Heart left ventricle (tissue), 16 donors: Measurements from ENCODE around the gene EDRF1. TPM values are rescaled to one million over a fixed set of nuclear protein-coding genes. Genes with fewer than 3 reads are reported as not detected.

Source experiments
- ATAC-seq, 4 donors: fragments of 200-7000 bp; cut with Tn5 transposase; one replicate each; pipeline ENCODE4 v1.9.1; 2020 to 2022; ENCODE audit warnings: moderate library complexity in 4 of 4, mild to moderate bottlenecking in 3 of 4, moderate number of reproducible peaks in 1 of 4
- DNase-seq, 5 donors: peaks; one replicate each; pipeline ENCODE4 v3.0.0-alpha.2; 2020
- H3K27ac ChIP-seq, 12 donors: fragments of 200-600 bp; sonication (generic) in 4 of 12; one replicate each; pipeline versions ENCODE4 v1.5.0 to v1.8.0; 2016 to 2022; ENCODE audit warnings: mild to moderate bottlenecking in 2 of 12
- H3K27me3 ChIP-seq, 9 donors: fragments of 200-600 bp; sonication (generic) in 2 of 9; one replicate each; pipeline versions ENCODE4 v1.5.1 to v1.8.0; 2016 to 2022; ENCODE audit warnings: mild to moderate bottlenecking in 3 of 9
- H3K36me3 ChIP-seq, 9 donors: fragments of 200-600 bp; sonication (generic) in 2 of 9; one replicate each; pipeline versions ENCODE4 v1.5.0 to v1.8.0; 2018 to 2022; ENCODE audit warnings: mild to moderate bottlenecking in 2 of 9
- H3K4me1 ChIP-seq, 12 donors: fragments of 200-600 bp; sonication (generic) in 4 of 12; one replicate each; pipeline versions ENCODE4 v1.5.0 to v1.8.0; 2016 to 2022; ENCODE audit warnings: mild to moderate bottlenecking in 3 of 12
- H3K4me3 ChIP-seq, 12 donors: fragments of 200-600 bp; sonication (generic) in 4 of 12; one replicate each; pipeline versions ENCODE4 v1.5.0 to v1.8.0; 2017 to 2022; ENCODE audit warnings: mild to moderate bottlenecking in 9 of 12, moderate library complexity in 4 of 12
- H3K9me3 ChIP-seq, 12 donors: fragments of 200-600 bp; sonication (generic) in 4 of 12; one replicate each; pipeline versions ENCODE4 v1.5.0 to v1.8.0; 2016 to 2022; ENCODE audit warnings: mild to moderate bottlenecking in 1 of 12
- CTCF ChIP-seq, 12 donors: fragments of 200-600 bp; sonication (generic) in 4 of 12; IDR thresholded peaks; one replicate each; pipeline versions ENCODE4 v1.5.0 to v1.8.0; 2018 to 2022; ENCODE audit warnings: antibody characterized with exemption in 12 of 12, mild to moderate bottlenecking in 5 of 12
- POLR2A ChIP-seq, 2 donors: fragments of 450-650 bp; IDR thresholded peaks; one replicate each; pipeline ENCODE4 v1.6.1; 2017; ENCODE audit warnings: antibody characterized with exemption in 2 of 2, mild to moderate bottlenecking in 2 of 2, moderate library complexity in 2 of 2
- WGBS, 4 donors: extraction: QIAGEN DNeasy Blood & Tissue Kit in 2 of 4; methylation state at CpG; one replicate each; pipeline versions ENCODE4 v1.1.5 to v1.1.7; 2013 to 2018; 5-methylcytosine and 5-hydroxymethylcytosine counted together
- intact Hi-C, 10 donors: fragments of 100-400 bp; cut with DNase I; formaldehyde crosslinking; loops; one replicate each; pipeline versions ENCODE4 v1.11.1 to v1.14.2; 2022
- polyA plus RNA-seq, 2 donors: library from polyadenylated mRNA; stranded (reverse); fragments of 200-250 nt; gene quantifications; one replicate each; pipeline ENCODE4 v1.2.3, GENCODE V29; 2013
- total RNA-seq, 9 donors: library from RNA; depleted of rRNA in 2 of 9; stranded (reverse); fragments of >200 nt in 2 of 9; fragmentation: NEBNext Ultra II Directional in 3 of 9; extraction: Animal tissue kit (Norgen Biotek cat#: 25700) in 3 of 9; gene quantifications; one replicate each; pipeline versions ENCODE4 v1.1.0 to v1.2.4, GENCODE V29; 2016 to 2023
- donor health status: ischemic (EF 13 %, LVEDD 7.1; RV severe dilation, severe dysfunction).
- donor health status: healthy with polysubstance abuse.
- donor health status: DM: no; HTN: yes; CAD: no.
- donor health status: DM: no; HTN: no; CAD: no.
- donor health status: ischemic (EF 25% LVEDD 6.9; RV normal size, moderate dysfunction).
- donor health status: ischemic (EF 25% LVEDD 5.7; RV mildly dilated, moderate dysfunction).
- donor health status: healthy.
- donor health status: DM: yes; HTN: yes; CAD: no.
- donor health status: ischemic (EF 35%, LVEDD 5.7; RV mildly dilated, moderate dysfunction).
- donor health status: nonischemic (EF 11% LVEDD 7.7; RV severe dilation, severe dysfunction).
- donor health status: DM: yes; HTN: yes; CAD: no.
- donor health status: PGD.
- donor health status: ischemic (EF 29% LVEDD 5.4; RV normal size, mild dysfunction).
- donor health status: nonischemic (EF 23%, LVEDD 6.1; RV moderate dilation, normal function).

The EDRF1 gene
- total and polyA plus RNA-seq, 11 donors = 6.9 to 13.9 (median 9.8) TPM

GRCh38 chr10:125689955-125690569, 29.4 kb upstream of the EDRF1 start:
- Histone ChIP-seq H3K27me3 (peaks cover 0 to 4% (median 0%) of the 10 kb centered on the region in 9 donors), H3K9me3 (no peaks in the 10 kb centered on the region), H3K36me3 (no peaks in the 10 kb centered on the region), H3K4me3 (no peak overlapping the region), H3K4me1 (no peaks in the 10 kb centered on the region), H3K27ac (no peak overlapping the region)
- no peak for ATAC-seq
- intact Hi-C loops = no loop called here
- TF ChIP-seq POLR2A (IDR thresholded peaks at IDR 0.05) (no peak), CTCF (IDR thresholded peaks at IDR 0.05) (no peak)
- 70 to 86% (median 75%) methylated on average over 8 of the region's 8 CpGs for WGBS, 4 donors
- DNase-seq = no peak

- Histone ChIP-seq H3K9me3 (no peaks in the 10 kb centered on the region), H3K4me1 (no peaks in the 10 kb centered on the region), H3K4me3 (no peak overlapping the region), H3K27me3 (peaks cover 0 to 5% (median 0%) of the 10 kb centered on the region in 9 donors), H3K27ac (no peak overlapping the region), H3K36me3 (no peaks in the 10 kb centered on the region)
- 87 to 90% (median 88%) methylated on average over 19 of the region's 19 CpGs for WGBS, 4 donors
- TF ChIP-seq CTCF (IDR thresholded peaks at IDR 0.05) (no peak), POLR2A (IDR thresholded peaks at IDR 0.05) (no peak)
- ATAC-seq (no peak), DNase-seq (no peak)
- intact Hi-C loops = no loop called here
Measured at GRCh38 chr10:125691160-125691981, 28.1 kb upstream of the EDRF1 start.

GRCh38 chr10:125692196-125692595, 27.3 kb upstream of the EDRF1 start:
- Histone ChIP-seq H3K4me3 (no peak overlapping the region), H3K27ac (no peak overlapping the region), H3K9me3 (no peaks in the 10 kb centered on the region), H3K4me1 (no peaks in the 10 kb centered on the region), H3K36me3 (no peaks in the 10 kb centered on the region), H3K27me3 (peaks cover 0 to 5% (median 0%) of the 10 kb centered on the region in 9 donors)
- ATAC-seq (no peak), DNase-seq (no peak)
- TF ChIP-seq CTCF (IDR thresholded peaks at IDR 0.05) = no peak
- no peak for TF ChIP-seq POLR2A (IDR thresholded peaks at IDR 0.05)
- 62 to 75% (median 67%) methylated on average over 3 of the region's 3 CpGs for WGBS, 4 donors
- intact Hi-C loops = no loop called here
